Measurements from ENCODE around the gene CDH10.

Gene CDH10

DNA sequence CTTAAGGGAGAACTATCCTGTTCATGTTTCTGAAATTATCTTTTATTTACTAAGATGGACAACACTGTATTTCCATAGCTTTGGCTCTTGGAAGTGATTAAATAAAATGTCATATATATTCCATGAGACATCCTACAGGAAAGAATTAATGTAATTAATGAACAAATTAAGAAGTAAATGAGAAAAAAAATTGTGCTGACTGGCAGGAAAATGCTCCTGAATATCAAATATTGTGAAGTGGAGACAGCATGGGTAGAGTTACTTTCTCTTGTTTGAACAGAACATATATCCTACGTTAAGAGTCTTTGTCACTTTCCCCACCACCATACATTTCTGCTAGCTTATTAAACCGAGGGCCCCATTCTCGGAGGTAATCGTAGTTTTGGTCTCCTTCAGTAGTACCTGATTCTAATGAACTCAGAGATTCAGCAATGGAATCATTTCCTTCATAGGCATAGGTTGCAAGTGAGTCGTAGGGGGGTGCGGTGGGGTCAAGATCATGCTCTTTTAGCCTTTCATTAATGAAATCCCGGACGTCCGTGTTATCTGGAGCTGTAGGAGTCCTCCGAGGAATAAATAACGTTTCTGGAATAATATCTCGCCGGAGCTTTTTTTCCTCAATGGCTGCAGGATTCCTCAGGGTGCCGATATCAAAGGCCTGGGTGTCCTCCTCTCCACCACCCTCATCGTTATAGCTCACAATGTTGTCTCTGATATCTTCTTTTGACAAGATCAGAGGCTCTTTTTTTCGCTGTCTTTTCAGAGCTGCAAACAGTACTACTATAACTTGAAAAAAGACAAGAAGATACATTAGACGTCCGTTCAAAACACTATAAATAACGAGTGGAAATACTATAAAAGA lies 157.2 kb downstream of the CDH10 start:
- DNase-seq (ENCODE audit: low read depth in 1 of 2, low spot score in 1 of 2) = no peak

DNA sequence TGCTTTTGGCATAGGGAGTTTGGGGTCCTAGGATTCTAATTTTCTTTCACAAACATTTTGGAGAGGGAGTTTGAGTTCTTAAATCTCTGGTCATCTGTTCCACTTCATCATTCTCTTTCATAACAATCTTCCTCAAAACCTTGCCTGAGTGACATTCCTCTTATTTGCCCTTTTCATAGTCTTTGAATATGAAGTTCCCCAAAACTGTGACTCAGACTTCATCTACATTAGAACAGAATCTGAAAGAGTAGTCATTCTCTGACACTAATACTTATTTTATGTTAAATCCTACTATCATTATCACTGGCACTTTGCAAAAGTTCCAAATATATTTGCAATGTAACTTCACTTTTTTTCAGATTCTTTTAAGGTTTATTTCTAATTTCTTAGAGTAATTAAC lies 163.8 kb downstream of the CDH10 start:
- DNase-seq (ENCODE audit: low read depth in 1 of 2, low spot score in 1 of 2) = no peak

DNA sequence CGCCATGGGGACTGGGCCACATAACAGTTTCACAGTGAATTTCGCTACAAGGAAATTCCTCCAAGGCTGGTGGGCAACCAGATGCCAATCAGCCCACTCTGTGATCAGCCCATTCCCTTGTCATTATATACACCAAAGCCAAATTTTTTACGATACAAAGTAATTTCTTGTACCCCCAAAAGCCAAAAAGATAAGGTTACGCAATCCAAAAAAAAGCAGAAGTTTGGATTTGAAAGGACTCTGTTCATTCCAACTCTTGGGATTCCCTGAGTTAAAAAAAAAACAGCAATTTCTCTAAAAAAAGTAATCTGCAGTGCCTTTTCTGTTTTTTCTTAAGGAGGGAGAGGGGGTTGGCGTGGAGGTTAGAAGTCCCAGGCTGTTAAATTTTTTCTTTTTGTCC lies 166.8 kb downstream of the CDH10 start:
- no peak for DNase-seq (ENCODE audit: low read depth in 1 of 2, low spot score in 1 of 2)

DNA sequence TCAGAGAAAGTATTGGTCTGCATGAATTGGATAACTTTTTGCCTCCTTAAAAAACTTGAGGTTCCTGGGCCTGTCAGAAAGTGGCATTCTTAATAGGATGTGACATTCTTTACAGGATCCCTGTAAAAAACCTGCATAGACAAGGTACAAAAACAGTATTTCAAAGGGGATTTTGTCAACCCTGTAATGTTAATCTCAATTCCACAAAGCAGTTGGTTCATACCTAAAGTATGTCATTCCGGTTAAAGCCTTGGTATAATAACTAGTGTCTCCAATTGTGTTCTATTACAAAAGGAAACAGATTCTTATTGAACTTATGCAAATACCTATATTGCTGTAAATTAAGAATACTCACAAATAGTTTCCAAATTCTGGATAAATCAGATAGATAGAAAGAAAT lies 169.7 kb downstream of the CDH10 start:
- DNase-seq (ENCODE audit: low read depth in 1 of 2, low spot score in 1 of 2) = no peak

- DNase-seq (ENCODE audit: low read depth in 1 of 2, low spot score in 1 of 2) = no peak
Measured at GRCh38 chr5:24474685-24475084, 170.1 kb downstream of the CDH10 start.

GRCh38 chr5:24472518-24472917 lies 172.3 kb downstream of the CDH10 start:
- DNase-seq (ENCODE audit: low read depth in 1 of 2, low spot score in 1 of 2) = no peak

DNA sequence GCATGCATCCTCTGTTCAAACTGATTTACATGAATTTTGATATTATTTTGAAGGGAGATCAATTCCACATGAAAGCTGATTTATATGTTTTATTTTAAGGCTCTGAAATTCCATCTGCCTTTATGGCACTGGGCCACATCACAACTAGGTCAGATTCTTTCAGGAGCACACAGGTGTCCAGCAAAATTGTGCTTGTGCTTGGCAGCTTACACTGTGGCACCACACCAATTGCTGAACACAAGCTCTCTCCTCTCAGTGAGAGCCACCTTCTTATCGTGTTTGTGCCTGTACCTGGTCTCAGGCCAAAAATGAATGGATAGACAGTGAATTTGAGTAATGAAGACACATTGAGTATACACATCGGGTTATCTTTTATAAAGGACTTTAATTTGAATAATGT lies 200.4 kb downstream of the CDH10 start:
- DNase-seq (ENCODE audit: low read depth in 1 of 2, low spot score in 1 of 2) = no peak

DNA sequence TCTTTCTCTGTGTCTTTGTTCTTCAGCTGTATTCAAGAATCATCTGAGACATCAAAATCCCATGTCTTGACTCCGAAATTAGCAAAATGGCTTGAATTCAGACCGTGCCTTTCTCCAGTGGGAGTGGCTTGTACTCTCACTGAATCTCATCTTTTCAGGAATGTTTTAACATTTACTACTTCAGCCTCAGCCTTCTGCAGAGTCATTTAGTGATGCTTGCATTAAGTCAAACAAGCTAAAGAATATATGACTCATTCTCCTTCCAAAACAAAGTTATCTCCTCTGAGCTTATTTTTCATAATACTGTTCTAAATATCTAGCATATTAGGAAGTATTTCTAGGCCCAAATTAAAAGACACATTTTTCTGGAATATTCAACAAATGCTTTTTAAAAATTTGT lies 205.3 kb downstream of the CDH10 start:
- DNase-seq (ENCODE audit: low read depth in 1 of 2, low spot score in 1 of 2) = no peak
